D721Med (cell line): Measurements from ENCODE around the gene CCDC158.

ENCODE experiments used
- DNase-seq: peaks from one replicate; pipeline ENCODE4 v3.0.0; 2011; ENCODE audit warnings: low spot score; ENCODE audit not compliant: insufficient read length
- FAIRE-seq: peaks from 2 replicates; lab custom pipeline; 2011; peaks lifted over from hg19 to GRCh38; lab: Jason Lieb, UNC
- CTCF ChIP-seq: IDR thresholded peaks from 2 replicates; pipeline ENCODE4 v1.5.1; 2012; ENCODE audit warnings: mild to moderate bottlenecking, control low read depth; ENCODE audit not compliant: insufficient read depth; ENCODE audit errors: missing control alignments

CCDC158 gene

DNA sequence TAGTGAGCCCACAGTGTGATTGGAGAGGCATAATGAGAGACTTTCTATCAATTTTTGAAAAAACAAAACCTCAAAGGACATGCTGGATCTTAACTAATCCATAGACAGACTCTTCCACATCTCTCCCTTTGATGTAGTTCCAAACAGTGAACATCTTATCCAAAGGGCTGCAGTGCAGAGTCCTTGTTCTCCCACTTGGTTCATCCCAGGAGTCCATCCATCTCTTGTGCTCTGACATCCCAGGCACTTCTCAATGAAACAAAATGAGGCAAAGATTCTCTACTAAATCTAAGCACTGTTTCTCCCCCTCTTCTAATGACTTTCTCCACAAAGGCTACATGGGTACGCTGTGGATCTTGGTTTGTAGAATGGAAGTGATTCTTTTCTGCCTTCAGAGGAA, 22.4 kb upstream of the CCDC158 start:
- DNase-seq (no peak), FAIRE-seq (no peak)
- no peak for TF ChIP-seq CTCF

DNA sequence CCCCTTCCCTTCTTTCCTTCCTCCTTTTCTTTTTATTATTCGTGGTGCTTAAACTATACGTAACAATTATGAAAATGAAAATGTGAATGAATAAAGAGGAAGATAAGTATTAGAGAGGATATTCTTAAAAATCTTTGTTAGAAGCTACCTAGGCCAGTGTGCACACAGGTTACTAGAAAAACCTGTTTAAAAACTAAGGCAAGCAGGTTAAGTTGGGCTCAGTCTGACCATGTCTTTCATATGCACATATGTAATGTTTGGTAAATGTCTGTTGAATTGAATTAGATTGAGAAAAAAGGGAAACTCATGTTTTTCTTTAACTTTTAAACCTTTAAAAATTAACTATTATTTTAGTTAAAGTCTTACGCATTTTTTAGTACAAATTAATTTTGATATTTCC, 21.9 kb upstream of the CCDC158 start:
- no peak for FAIRE-seq
- DNase-seq = no peak
- no peak for TF ChIP-seq CTCF

DNA sequence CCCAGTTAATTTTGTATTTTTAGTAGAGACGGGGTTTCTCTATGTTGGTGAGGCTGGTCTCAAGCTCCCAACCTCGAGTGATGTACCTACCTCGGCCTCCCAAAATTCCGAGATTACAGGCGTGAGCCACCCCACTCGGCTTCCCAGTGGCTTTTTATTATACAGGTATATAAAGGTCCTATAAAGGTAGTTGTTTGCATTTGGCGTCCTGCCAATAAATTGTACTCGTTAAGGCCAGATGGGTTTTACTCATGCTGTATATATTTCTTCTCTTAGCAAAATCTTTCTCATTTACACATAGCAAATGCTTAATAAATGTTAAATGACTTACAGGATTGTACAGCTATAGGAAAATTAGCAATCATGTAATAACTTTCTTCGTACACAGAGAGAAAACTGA, 20.9 kb upstream of the CCDC158 start:
- DNase-seq = no peak
- no peak for FAIRE-seq
- no peak for TF ChIP-seq CTCF

GRCh38 chr4:76439491-76439890, 18.6 kb upstream of the CCDC158 start:
- TF ChIP-seq CTCF = no peak
- no peak for FAIRE-seq
- no peak for DNase-seq

DNA sequence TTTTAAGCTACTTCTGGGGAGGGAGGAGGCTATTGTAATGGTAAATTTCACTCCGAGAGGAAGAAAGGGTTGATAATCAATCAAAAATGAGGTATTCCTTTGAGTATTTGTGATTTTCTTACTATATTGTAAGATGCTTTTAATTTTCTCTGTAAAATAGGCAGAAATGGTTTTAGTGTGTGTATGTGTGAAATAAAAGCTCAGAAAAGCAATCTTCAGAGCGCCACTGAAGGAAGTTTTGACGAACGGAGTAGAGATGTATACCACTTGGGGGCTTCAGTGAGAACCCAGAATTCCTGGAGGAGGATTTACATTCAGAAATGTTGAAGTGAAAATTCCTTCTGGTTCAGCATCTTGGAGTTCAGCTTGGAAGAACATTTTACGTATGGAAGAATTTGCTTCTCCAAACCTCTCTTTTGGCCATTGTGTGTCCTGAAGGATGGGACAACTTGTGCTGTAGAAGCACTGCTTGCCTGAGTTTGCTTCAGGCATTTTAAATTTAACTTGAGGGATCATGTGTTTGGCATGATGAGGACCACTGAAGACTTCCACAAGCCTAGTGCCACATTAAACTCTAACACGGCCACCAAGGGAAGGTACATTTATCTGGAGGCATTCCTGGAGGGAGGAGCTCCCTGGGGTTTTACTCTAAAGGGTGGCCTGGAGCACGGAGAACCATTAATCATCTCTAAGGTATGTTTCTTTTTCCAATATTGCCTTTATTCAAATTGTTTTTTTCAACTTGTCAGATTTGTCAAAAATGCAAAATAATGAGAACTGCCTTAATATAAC, 14.8 kb upstream of the CCDC158 start:
- FAIRE-seq = no peak
- TF ChIP-seq CTCF = no peak

DNA sequence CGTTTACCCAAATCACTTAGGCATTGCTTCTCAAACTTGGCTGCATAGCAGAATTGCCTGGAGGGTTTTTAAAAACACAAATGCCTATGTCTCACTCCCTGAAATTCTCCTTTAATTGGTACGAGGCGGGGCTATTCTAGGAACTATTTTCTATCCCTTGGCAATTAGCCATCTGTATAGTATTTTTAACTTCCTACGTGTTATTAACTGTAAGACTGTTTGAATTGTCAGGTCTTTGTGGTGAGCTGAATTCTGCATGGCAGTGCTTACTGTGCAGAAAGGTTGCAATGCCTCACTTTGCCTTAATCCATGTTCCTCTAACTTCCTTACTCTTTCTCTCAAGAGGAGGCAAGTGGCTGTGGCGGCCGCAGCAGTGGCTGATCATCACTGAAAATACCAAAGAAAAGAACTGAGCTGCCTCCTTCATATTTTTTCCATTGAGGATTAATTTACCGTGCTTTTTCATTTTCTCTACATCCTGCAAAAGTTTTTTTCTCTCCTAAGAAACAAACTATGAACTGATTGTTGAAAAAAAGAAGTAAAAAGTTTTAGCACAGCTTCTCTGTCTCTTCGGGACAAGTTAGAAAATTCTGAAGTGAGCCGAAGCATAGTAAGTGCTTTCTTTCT, 14.1 kb upstream of the CCDC158 start, which contains the start of gene SHROOM3:
Gene SHROOM3 (plus strand): TSS at position 329 of the 627 bp plus-strand sequence. CDS start 824 bp downstream, outside the sequence.
- DNase-seq (no peak), FAIRE-seq (no peak)
- TF ChIP-seq CTCF = no peak

More for the DNA sequence above, 14.8 kb upstream of the CCDC158 start:
- no peak for DNase-seq
